Right ventricle myocardium superior (tissue), 1 donor: Measurements from ENCODE around the gene TMEM138. TPM values are rescaled to one million over a fixed set of nuclear protein-coding genes. Genes with fewer than 3 reads are reported as not detected.

Source experiments
- ATAC-seq: fragments of 200-7000 bp; cut with Tn5 transposase; one replicate; pipeline ENCODE4 v1.9.1; 2020; ENCODE audit warnings: mild to moderate bottlenecking; ENCODE audit not compliant: poor library complexity
- DNase-seq: peaks from one replicate; pipeline ENCODE4 v3.0.0-alpha.2; 2020
- intact Hi-C: fragments of 100-400 bp; cut with DNase I; formaldehyde crosslinking; loops from one replicate; pipeline ENCODE4 v1.11.2; 2022
- total RNA-seq: library from RNA; stranded (reverse); fragmentation: NEBNext Ultra II Directional; extraction: Animal tissue kit (Norgen Biotek cat#: 25700); gene quantifications from one replicate; pipeline ENCODE4 v1.2.1, GENCODE V29; 2021
- donor health status: DM: no; HTN: yes; CAD: no; lungs with severe emphysema.

TMEM138 gene
- total RNA-seq, 1 donor from 2014 or later, result 17.7 TPM

- no peak for DNase-seq
- no peak for ATAC-seq
- intact Hi-C loops, result no loop called here
These were observed 23.2 kb upstream of the TMEM138 start for GRCh38 chr11:61338783-61339489.

GRCh38 chr11:61339490-61339878 lies 22.7 kb upstream of the TMEM138 start:
- ATAC-seq (no peak), DNase-seq (no peak)
- intact Hi-C loops, result no loop called here

DNA sequence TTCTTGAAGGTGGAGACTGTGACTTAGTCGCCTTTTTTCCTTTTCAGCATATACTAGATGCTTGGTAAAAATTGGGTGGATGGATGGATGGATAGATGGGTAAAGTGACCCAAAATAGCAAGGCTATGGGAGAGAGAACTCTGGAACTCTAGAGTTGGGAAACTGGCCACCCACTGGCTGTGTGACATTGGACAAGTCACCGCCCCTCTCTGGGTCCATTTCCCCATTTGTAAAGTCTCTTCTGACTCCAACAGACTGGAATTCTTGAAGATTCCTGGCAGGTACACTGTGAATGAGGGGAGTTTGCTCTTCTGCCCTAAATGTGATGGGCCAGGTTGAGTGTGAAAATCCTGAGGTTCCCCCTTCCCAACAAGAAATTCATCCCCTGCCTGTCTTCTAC lies 21.2 kb upstream of the TMEM138 start:
- DNase-seq, result no peak
- intact Hi-C loops, result no loop called here
- ATAC-seq, result no peak

DNA sequence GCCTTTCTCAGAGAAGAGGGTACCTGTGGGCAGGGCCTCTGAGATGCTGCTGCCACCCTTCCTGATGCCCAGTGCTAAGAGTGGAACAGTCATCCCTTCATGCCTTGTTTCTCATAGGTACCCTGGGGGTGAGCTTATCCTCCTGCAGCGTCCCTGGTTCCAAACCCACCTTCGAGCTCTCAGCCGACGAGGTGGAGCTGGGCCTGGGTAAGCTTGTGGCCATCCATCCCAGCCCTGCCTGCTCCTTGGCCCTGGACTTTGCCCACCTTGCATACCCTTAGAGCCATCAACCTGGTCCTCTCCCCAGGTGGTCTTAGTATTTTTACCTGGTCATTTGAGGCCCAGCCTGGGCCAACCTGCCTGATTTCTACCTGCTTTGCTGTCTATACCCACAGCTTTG lies 20.5 kb upstream of the TMEM138 start:
- ATAC-seq, result no peak
- intact Hi-C loops, result no loop called here
- DNase-seq, result no peak

GRCh38 chr11:61342207-61342803 lies 19.9 kb upstream of the TMEM138 start:
- ATAC-seq (no peak), DNase-seq (no peak)
- intact Hi-C loops, result no loop called here

- intact Hi-C loops, result no loop called here
- ATAC-seq (no peak), DNase-seq (no peak)
These were observed 18.1 kb upstream of the TMEM138 start for GRCh38 chr11:61343792-61344745.

DNA sequence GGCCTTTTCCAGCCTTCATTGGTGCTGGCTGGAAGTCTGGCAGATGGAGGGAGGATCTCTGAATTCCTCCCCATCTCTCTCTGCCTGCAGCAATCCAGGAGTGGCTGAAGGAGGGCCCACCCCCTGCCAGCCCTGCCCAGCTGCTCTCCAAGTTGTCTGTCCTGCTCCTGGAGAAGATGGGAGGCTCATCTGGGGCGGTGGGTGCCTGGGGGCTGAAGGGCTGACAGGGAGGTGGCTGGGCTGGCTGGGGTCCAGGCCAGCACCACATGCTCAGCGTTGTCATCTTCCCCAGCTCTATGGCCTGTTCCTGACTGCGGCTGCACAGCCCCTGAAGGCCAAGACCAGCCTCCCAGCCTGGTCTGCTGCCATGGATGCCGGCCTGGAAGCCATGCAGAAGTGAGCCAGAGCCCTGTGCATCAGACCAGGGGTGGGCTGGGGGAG lies 17.0 kb upstream of the TMEM138 start:
- DNase-seq (no peak), ATAC-seq (no peak)
- intact Hi-C loops, result no loop called here

GRCh38 chr11:61345954-61346843 lies 16.0 kb upstream of the TMEM138 start:
- ATAC-seq (no peak), DNase-seq (no peak)
- intact Hi-C loops, result no loop called here

GRCh38 chr11:61347916-61348461 lies 14.2 kb upstream of the TMEM138 start:
- DNase-seq, result no peak
- ATAC-seq, result peak; percentile 30

DNA sequence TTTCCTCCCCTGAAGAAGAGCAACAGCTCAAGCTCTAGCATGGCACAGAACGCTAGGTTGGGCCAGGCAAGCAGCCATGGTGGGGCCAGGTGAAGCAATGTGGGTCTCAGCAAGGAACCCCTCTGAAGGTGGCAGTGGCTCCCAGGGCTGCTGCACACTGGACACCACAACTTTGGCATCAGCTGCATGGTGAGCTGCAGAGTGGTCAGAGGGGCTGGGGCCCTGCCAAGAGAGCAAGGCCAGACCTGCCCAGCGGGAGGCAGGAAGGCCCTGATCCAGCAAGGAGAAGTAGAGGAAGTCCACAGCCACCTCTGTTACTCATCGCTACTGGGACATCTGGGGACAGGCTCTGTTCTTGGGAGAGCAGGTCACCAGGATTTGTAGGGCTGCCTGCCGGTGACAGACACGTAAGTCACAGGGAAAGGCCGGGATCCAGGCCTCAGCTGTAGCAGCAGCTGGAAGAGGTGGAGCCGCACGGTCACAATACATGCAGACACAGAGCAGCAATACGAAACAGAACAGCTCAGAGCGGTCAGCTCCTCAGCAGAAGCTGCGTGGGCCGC lies 12.9 kb upstream of the TMEM138 start:
- no peak for ATAC-seq
- no peak for DNase-seq
- intact Hi-C loops, result no loop called here

More at GRCh38 chr11:61347916-61348461, 14.2 kb upstream of the TMEM138 start:
- intact Hi-C loops, result no loop called here

DNA sequence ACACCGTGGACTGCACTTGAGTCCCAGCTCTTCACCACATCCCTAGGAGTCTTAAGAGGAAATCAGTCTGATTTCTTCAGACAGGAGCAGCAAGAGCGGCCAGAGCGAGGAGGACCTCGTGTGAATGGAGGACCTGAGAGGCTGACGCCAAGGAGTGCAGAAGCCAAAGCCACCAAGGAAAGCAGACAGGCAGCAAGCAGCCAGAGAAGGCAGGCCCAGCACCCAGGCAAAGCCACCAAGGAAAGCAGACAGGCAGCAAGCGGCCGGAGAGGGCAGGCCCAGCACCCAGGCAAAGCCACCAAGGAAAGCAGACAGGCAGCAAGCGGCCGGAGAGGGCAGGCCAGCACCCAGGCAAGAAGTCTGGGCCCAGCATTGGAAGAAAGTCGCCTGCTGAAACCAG lies 12.3 kb upstream of the TMEM138 start:
- intact Hi-C loops, result no loop called here
- no peak for DNase-seq
- no peak for ATAC-seq

GRCh38 chr11:61350336-61350735 lies 11.8 kb upstream of the TMEM138 start:
- DNase-seq, result no peak
- no peak for ATAC-seq
- intact Hi-C loops, result no loop called here

- DNase-seq, result no peak
- intact Hi-C loops, result no loop called here
- ATAC-seq, result no peak
These were observed 11.4 kb upstream of the TMEM138 start for GRCh38 chr11:61350803-61351202.

DNA sequence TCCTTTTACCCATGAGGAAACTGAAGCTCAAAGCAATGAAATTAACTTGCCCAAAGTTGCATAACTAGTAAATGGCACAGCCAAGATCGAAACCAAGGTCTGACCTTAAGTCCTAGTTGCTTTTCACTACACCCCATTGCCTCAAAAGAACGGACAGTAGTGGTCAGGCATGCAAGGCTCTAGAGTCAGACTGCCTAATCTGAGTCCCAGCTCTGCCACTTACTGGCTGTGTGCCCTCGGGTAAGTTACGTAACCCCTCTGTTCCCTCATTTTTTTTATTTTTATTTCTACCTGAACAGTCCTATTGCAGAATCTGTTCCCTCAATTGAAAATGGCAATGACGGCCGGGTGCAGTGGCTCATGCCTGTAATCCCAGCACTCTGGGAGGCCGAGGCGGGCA lies 10.1 kb upstream of the TMEM138 start:
- DNase-seq, result no peak
- no peak for ATAC-seq
- intact Hi-C loops, result no loop called here

GRCh38 chr11:61353131-61354067 lies 8.8 kb upstream of the TMEM138 start:
- DNase-seq, result no peak
- ATAC-seq, result no peak

DNA sequence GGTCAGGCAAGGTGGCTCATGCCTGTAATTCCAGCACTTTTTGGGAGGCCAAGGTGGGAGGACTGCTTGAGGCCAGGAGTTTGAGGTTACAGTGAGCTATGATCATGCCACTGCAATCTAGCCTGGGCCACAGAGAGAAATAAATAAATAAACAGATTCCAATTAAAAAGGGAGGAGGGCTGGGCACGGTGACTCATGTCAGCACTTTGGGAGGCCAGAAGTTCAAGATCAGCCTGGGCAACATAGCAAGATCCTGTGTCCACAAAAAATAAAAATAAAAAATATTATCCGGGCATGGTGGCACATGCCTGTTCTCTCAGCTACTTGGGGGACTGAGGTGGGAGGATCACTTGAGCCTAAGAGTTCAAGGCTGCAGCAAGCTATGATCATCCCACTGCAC lies 8.0 kb upstream of the TMEM138 start:
- intact Hi-C loops, result no loop called here
- ATAC-seq (no peak), DNase-seq (no peak)

More at GRCh38 chr11:61353131-61354067, 8.8 kb upstream of the TMEM138 start:
- intact Hi-C loops, result no loop called here

GRCh38 chr11:61356706-61357105 lies 5.5 kb upstream of the TMEM138 start:
- DNase-seq (no peak), ATAC-seq (no peak)
- intact Hi-C loops, result no loop called here
